Left forelimb (tissue), 1 donor: Measurements from ENCODE around the gene AGAP3.
A peak's percentile ranks its signal among the peaks of the same experiment; 100 is the strongest.

Source experiments
- DNase-seq: peaks from one replicate; pipeline ENCODE4 v3.0.0-alpha.2; 2018; ENCODE audit warnings: low spot score

The AGAP3 gene

DNA sequence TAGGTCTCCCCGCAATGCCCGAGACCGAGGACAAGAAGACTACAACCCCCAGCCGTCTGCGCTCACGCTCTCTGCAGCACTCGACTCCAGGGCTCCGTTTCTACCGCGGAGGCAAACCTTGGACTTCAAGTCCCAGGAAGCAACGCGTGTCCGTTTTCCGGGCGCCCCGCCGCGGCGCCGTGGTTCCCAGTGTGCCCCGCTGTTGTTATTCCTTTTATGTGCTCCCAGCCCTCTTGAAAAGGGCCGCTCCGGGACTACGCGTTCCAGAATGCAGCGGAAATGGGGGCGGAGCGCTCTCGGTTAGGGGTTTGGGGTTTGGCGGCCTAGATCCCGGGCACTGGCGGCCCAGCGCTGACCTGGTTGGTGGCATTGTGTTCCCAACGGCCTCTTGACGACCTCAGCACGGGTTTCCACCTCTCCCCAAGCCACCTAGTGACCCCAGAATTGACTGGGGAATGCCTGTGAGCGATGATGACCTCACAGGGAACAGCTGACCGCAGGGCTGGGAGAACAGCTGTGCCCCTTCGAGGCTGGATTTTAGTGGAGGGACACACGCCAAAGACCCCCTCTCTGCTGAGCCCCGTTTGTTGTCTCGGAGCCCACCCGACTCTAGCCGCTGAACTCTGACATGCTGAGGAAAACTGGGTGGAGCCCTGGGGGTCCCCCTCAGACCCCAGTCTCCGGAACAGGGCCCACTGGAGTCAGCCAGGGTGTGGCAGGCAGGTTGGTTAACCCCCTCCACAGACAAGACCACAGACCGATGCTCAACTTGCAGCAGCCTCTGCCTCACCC lies 28.1 kb upstream of the AGAP3 start:
- peak; percentile 99 for DNase-seq

DNA sequence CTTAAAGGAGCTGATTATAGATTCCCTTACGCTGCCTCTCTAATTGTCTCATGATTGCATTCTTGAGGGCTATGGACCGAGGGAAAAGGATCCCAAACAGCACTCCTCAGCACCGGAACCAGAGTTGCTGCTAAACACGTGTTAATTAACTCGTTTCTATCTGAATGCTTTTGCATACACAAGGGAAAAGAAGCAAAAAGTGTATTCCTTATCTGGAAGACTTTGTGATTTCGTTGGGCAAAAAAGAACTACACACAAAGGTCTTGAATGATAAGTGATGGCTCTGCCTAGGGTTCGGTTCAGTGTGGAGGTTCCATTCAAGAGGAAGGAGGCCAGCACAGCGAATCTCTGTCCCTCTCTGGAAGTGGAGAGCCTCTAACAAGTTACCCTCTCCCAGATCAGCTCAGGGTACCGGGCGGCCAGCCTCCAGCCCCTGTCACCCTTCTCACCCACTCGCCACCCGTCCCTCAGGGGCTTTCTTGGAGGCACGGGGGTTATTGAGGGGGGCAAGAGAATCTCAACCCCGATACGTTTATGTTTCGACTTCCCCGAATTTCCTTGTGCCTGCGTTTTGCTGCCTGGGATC lies 27.4 kb upstream of the AGAP3 start:
- DNase-seq, result no peak

DNA sequence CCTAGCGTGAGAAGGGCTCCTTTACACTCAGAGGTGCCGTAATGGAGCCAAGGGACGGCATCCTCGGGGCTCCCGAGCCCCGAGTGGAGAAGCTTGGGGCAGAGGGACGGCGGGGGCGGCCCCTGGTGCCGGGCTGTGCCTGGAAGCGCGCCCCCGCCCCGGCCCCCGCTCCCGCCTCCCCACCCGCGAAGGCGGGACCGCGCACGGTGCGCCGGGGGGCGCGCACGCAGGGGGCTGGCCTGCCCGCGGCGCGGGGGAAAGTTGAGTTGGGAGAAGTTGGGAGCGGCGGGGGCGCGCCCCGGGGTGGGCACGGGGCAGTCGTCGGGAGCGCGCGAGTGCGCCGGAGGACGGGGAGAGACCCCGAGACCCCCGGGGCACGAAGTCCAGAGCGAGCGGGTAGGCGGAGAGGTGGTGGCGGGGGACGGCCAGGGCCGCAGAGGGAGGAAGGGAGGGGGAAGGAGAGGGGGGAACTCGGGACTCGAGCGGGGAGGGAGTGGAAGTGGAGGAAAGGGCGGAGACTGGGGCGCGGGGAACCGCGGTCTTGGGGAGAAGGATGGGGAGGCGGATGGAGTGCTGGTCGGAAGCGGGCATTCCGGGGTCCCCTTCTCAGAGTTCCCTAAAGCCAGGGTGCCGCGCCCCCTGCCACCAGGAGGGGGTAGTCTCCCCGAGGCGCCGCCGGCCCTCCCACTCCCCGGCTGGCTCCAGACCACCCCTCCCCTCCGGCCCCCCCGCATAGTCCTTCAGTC lies 26.7 kb upstream of the AGAP3 start, which contains the start of gene SLC4A2:
SLC4A2 (plus strand) TSS at position 223 of the 746 bp plus-strand sequence. CDS start 2,399 bp downstream, outside the sequence.
- peak; percentile 94 for DNase-seq

DNA sequence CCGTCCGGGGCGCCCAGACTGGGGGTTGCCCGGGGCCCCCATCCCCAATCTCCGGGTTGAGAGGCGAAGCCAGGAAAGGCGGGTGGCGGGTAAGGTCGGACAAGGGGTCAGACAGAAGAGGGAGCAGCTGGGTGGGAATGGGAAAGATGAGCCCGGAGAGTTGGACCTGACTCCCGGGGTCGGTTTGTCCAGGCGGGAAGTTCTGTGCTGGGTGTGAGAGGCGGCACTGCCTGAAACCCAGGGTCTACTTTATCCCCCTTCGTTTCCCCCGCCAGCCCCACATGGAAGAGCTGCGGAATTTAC lies 26.2 kb upstream of the AGAP3 start:
- no peak for DNase-seq

DNA sequence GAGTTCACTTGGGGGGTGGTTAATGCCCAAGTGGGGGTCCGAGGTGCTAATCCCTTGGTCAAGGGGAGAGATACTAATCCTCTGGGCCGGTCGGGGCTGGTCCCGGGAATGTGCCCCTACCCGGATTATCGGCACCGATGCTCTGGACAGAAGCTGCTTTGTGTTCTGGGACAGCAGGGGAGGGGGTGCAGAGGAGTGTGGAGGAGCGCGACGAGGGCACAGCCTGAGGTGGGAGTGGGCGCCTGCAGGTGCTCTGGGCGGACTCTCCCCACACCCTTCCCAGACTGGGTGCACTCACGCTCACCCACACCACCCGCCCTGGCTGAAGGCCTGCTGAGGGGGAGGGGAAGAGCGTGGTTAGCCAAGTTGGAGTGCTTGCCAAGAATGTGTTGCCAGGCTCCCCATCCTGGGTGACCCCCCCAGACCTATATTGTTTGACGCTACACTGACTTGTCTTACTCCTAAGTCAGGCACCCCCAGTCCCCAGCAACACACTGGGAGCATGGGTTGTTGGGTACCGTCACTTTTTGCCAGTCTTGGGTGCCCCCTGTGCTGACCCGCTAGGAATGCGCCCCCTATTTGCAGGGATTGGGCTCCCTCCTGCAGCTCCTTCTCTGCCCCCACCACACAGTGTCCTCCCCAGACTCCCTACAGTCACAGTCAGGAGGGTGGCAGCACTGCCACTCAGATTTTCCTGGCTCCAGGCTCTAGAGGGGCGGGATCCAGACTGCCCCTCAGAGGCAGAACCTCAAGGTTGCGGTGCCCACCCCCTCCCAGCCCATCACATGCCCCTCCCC lies 25.7 kb upstream of the AGAP3 start:
- DNase-seq, result no peak

DNA sequence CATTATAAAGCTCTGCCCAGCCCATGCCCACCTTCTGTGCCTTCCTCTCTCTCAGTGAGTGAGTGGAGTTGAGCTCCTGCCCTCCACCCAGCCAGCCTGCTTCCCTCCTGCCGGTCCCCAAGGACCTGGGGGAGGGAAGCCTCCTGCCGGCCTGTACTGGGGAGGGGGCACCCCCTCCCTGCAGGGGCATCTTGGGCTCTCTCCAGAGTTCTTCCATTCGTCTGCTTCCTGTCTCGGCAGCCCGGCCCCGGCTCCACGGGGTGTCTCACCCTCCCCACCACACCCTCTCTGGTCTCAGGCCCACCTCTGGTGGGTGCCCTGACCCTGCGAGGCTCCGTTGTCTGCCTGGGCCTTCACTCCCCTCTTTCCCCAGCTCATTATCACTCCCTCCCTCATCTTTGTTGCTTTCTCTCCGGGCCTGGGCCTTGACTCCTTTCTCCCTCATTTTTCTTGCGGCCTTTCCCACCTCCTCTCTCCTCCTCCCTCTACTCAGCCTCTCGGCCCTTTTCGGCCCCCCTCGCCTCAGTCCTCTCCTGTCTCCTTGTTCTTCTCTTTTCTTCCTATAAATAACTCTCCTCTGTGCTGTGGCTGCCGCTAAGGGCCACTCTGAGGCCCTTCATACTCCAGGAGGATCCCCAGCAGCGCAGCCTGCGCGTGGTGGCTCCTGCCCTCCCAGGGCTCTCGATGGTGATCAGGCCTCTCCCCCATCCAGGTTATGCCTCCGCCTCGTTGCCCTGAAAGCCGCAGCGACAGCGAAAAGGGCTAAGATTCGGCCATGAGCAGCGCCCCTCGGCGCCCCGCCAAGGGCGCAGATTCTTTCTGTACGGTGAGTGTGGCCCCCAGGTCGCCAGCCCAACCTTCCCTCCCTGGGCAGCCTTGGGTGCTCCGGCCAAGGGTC lies 24.8 kb upstream of the AGAP3 start:
- DNase-seq, result no peak

DNA sequence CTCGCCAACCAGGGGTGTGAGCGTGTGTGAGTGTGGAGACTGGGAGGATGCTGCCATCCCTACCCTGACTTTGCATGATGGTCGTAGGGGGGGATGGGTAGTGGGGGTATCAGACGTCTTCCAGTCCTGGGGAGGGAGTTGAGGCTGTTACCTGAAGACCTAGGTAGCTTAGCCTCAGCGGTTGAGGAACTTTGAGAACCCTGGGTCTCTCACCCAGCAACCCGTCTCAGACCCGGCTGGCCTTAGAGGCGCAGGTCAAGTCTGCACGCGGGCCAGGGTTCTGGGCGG lies 24.2 kb upstream of the AGAP3 start:
- no peak for DNase-seq

DNA sequence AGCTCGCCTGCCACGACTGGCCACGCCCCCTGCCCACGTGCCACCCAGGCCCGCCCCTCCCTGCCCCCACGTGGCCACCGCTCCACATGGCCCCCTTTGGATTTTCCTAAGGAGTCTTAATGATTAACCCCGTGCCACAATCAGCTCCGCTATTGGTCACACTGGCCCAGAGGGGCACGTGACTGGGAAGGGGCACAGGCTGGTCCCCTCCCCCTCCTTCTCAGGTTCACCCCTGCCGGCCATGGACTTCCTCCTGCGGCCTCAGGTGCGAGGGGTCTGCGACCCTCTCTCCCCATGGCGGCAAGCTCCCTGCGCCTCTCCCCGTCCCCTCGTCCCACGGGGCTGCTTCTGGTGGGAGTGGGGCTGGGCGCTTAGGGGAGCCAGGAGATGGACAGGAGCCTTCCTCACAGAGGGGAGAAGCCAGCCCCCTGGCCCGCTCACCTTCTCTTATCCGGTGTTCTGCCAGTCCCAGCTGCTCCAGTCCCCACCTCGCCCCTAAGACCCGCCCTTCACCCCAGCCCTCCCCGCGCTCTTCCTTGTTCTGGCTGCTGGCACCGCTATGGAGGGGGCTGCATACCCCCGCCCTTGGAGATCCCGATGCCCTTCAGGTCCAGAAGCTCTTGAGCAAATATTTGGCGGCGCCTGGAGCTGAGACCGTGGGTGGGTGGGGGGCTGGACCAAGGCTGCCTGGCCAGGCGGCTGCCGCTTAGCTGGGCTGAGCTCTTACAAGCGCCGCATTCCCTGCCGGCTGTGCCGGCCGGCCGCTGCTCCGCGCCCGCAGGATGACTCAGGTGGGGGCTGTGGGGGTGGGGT lies 23.7 kb upstream of the AGAP3 start:
- no peak for DNase-seq

DNA sequence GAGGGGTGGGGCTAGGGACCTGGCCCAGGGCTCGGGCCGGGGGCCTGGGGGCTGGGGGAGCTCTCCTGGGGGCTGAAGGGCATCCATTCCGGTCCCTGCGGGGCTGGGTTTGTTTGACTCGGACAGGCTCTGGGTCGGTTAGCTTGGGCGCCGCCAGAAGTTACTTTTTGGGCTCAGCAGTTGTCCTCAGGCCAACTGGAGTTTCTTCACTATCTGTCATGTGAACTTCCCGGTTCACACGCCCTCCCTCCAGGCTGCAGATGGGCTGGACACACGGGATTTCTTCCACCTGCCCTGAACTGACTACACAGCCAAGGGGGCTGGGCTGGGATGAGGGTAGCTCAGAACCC lies 23.1 kb upstream of the AGAP3 start:
- no peak for DNase-seq

DNA sequence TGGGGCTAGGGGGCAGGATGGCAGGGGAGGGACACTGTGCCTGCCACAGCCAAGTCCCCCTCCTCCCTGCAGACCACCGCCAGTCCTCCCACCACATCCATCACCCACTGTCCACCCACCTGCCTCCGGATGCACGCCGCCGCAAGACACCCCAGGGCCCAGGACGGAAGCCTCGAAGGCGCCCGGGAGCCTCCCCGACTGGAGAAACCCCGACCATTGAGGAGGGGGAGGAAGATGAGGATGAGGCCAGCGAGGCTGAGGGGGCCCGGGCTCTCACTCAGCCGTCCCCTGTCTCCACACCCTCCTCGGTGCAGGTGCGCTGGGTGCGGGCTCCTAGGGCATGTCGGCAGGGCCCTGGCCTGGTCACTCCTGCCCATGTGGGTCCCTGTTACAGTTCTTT lies 21.8 kb upstream of the AGAP3 start:
- DNase-seq, result no peak

DNA sequence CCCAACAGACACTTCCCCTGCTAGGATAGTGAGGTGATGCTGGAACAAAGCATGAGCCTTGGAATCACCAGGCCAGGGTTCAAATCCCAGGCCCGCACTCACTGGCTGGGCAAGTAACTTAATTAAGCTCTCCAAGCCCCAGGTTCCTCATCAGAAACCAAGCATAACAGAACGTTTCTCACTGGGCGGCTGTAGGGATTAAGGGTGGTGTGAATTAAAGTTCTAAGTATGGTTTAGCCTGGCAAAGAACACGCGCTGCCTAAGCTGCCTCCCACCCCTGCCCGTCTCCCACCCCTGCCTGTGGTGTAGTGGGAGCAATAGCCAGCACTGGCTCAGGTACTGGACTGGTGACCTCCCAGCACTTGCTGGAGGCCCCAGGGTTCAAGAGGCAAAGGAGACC lies 21.3 kb upstream of the AGAP3 start:
- no peak for DNase-seq

DNA sequence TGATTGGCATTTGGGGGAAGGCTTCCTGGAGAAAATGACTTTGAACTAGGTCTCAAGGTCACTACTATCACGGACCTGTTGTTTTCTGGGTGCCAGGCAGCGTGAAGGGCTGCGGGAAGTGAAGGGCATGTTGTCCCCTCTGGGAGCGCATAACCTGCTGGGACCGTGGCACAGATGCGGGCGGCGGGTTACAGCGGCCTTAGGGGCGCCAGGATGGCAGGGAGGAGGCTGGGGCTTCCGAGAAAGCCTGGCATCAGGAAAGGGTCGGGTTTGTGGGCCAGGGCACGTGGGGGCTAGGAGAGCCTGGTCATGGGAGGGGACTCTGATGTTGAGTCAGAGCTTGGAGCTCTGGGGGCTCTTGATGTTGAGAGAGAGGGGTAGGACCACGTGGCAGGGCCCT lies 20.8 kb upstream of the AGAP3 start:
- no peak for DNase-seq

DNA sequence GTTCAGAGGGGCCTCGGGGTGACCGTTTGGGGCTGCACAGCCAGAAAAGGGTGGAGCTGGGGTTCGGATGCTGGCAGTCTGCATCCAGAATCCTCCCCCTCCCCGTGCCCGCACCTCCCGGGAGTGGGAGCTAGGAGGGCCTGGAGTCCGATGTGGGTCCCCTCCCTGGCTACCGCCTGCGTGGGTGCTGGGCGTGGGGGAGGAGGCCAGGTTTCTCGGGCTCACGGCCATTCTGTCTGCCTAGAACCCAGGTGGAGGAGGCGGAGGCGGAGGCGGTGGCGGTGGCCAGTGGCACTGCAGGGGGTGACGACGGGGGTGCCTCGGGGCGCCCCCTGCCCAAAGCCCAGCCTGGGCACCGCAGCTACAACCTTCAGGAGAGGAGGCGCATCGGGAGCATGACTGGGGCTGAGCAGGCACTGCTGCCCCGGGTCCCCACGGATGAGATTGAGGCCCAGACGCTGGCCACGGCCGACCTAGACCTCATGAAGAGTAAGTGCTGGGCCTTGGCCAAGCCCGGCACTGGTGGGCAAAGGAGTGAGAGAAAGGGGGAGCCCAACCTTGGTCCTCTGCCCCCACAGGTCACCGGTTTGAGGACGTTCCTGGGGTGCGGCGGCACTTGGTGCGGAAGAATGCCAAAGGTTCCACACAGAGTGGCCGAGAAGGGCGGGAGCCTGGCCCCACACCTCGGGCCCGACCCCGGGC lies 19.9 kb upstream of the AGAP3 start:
- DNase-seq, result no peak

DNA sequence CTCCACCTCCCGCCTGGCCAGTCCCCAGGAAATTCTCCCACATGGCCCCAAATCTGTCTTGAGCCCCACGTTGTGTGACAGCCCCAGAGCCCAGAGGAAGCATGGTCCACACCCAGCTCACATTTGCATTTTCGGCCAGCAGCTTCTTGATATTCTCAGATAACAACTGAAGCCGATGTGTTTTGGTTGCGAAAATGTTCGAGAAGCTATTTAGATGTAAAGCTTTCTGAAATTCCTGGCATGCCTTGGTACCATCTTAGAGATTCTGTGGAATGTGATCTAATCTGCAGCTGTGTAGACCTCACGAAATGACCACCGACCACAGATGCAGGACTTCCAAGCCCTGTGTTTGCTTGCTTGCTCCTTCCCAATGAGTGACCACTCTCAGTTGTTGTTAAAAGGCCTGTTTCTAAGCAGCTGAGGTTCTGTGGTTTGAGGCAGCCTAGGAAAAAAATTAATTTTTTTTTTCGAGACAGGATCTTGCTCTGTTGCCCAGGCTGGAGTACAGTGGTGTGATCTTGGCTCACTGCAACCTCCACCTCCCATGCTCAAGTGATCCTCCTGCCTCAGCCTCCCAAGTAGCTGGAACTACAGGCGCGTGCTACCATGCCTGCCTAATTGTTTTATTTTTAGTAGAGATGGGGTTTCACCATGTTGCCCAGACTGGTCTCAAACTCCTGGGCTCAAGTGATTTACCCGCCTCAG lies 18.1 kb upstream of the AGAP3 start:
- DNase-seq, result no peak

DNA sequence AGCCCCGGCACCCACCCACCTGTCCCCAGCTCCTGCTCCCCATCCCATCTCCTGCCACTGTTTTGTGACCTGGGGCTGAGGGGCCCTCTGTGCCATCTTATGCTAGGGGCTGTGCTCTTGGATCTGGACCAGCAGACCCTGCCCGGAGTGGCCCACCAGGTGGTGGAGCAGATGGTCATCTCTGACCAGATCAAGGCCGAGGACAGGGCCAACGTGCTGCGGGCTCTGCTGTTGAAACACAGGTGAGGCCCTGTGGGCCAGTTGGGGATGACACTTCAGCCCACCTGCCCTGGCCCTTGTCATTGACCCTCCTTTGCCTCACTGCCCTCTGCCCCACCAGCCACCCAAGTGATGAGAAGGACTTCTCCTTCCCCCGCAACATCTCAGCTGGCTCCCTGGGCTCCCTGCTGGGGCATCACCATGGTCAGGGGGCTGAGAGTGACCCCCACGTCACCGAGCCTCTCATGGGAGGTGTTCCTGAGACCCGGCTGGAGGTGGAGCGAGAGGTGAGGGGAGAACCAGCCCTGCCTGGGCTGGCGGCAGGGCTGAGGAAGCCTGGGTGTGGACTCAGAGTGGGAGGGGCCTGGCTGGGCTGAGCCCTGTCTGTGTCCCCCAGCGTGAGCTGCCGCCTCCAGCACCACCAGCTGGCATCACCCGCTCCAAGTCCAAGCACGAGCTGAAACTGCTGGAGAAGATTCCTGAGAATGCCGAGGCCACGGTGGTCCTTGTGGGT lies 16.3 kb upstream of the AGAP3 start:
- no peak for DNase-seq

DNA sequence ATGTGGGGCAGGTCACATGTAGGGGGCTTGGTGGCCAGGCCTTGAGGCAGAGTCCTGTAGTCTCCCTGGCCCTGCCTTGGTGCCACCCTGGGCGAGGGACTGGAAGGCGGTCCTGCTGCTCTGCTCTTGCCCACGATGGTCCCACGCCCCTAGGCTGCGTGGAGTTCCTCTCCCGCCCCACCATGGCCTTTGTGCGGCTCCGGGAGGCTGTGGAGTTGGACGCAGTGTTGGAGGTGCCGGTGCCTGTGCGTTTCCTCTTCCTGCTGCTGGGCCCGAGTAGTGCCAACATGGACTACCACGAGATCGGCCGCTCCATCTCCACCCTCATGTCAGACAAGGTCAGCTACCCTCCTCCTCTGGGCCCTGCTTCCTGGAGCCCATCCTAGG lies 15.7 kb upstream of the AGAP3 start:
- no peak for DNase-seq

DNA sequence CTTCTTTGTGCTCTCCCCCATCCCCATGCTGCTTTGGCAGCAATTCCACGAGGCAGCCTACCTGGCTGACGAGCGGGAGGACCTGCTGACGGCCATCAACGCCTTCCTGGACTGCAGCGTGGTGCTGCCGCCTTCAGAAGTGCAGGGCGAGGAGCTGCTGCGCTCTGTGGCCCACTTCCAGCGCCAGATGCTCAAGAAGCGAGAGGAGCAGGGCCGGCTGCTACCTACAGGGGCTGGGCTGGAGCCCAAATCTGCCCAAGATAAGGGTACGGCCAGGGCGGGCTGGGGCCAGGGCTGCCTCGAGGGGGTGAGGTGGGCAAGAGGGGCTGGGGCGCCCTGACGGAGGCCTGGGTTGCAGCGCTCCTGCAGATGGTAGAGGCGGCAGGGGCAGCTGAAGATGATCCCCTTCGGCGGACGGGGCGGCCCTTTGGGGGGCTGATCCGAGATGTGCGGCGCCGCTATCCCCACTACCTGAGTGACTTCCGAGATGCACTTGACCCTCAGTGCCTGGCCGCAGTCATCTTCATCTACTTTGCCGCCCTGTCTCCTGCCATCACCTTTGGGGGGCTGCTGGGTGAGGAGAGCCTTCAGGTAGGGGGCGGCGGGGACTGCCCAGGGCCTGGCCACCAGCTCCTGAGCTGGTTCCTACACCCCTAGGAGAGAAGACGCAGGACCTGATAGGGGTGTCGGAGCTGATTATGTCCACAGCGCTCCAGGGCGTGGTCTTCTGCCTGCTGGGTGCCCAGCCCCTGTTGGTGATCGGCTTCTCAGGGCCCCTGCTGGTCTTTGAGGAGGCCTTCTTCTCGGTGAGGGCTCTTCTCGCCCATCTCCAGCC lies 15.0 kb upstream of the AGAP3 start:
- DNase-seq, result no peak

DNA sequence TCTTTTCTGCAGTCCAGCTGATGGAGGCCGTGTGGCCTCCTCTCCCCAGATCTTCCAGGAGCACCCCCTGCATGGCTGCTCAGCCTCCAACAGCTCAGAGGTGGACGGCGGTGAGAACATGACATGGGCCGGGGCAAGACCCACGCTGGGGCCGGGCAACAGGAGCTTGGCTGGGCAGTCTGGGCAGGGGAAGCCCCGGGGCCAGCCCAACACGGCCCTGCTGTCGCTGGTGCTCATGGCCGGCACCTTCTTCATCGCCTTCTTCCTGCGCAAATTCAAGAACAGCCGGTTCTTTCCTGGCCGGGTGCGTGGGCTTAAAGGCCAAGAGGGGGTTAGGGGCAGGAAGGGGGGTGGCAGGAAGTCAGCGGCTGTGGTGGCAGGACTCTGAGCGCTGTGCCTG lies 12.3 kb upstream of the AGAP3 start:
- DNase-seq, result no peak
